CD4-positive, alpha-beta T cell treated with Interleukin-4 for 1 hour (primary cell): ENCODE results near the gene PHLDB1.
"Not testable (repeated sequence)": the region's sequence is repeated elsewhere in the genome, so short reads cannot be mapped to it uniquely, and the experiment has no call there.

Source experiments
- DNase-seq, 2 donors: peaks; one replicate each; pipeline ENCODE4 v3.0.0-alpha.2; 2020 to 2022

The PHLDB1 gene

DNA sequence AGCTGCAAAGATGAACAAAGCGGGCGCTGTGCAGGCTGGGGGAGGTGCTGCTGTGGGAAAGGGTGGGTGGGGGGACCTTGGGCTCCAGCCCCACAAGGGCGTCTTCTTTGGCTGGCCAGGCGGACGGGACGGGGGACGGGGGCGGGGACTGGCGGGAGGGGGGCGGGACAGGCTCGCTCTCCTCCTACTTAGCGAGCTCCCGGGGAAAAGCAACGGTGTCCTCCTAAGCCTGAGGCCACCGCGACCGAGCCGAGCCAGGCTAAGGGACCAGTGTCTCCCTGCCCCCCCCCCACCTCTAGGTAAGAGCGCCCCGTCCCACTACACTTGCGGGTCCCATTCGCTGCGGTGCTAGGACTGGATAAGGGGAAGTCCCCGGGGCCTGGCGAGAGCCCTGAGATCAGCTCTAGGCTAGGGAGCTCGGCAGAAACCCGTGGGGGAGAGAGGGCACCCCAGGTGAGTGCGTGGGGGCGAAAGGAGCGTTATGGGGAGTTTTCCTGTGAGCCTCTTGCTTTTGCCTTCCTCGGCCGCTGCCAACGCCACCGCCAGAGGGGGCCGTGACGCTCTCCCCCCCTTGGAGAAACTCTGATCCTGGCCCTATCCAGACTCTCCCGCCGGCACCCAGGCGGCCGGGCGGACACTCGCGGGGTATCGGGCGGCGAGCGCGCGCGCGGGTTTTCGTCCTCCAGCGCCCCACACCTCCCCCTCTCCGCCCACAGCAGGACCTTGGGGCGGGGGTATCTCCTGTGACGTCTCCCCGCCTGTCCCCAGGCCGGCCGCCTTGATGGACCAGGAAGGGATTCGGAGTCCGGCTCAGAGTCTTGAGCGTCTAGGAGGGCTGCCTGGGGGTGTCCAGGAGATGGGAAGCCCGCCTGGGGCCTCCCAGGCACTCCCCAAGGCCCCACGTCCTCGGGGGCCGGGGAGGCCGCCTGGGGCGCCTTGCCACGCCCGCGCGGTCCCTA is at the start of gene PHLDB1:
Gene PHLDB1, plus strand, starts transcription at position 215 of the 959 bp plus-strand sequence. CDS start 6,222 bp downstream, outside the sequence.
- peak; percentile 56 to 58 for DNase-seq

DNA sequence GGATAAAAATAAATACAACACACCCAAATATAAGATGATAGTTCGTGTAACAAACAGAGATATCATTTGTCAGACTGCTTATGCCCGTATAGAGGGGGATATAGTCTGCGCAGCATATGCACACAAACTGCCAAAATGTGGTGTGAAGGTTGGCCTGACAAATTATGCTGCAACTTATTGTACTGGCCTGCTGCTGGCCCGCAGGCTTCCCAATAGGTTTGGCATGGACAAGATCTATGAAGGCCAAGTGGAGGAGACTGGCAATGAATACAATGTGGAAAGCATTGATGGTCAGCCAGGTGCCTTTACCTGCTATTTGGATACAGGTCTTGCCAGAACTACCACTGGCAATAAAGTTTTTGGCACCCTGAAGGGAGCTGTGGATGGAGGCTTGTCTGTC is 46.6 kb upstream of the PHLDB1 start:
- no peak for DNase-seq

DNA sequence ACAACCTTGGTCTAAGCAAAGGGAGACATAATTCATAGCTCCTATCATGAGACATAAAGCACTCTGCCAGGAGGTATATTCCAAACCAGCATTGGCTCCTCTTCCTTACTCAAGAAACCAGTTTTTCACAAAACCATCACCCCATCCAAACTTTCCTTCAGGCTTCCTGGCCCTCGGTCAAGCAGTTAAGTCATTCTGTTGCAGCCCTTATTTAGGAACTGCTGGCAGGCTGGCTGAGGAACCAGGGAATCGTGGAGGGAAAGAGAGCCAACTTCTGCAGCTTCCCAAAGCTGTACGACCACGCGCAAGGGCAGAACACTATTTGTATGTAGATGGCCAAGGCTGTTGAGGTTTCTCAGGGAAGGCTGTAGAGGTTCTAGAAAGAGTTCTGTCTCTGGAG is 42.4 kb upstream of the PHLDB1 start:
- no peak for DNase-seq

DNA sequence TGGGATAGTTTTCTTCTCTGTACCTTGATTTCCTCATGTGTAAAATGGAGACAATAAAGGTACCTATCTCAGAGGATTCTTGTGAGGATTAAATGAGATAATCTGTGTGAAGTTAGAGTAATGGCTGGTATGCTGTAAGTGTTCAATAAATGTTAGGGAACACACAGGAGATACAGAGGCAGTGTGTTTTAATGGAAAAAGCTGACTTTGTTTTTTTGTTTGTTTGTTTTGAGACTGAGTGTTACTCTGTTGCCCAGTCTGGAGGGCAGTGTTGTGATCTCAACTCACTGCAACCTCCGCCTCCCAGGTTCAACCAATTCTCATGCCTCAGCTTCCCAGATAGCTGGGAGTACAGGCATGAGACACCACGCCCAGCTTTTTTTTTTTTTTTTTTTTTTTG is 37.7 kb upstream of the PHLDB1 start:
- DNase-seq = no peak

DNA sequence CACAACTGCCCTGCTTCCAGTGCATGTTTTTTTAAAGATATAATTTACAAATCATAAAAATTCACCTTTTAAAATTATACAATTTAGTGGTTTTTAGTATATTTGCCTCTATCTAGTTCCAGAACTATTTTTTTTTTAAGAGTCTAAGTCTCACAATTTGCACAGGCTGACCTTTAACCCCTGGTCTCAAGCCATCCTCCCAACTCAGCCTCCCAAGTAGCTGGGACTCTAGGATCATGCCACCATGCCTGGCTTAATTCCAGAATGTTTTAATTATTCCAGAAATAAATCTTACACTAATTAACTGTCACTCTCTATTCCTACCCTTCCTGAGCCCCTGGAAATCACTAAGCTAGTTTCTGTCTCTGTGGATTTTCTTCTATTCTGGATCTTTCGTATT is 36.6 kb upstream of the PHLDB1 start:
- DNase-seq = no peak

DNA sequence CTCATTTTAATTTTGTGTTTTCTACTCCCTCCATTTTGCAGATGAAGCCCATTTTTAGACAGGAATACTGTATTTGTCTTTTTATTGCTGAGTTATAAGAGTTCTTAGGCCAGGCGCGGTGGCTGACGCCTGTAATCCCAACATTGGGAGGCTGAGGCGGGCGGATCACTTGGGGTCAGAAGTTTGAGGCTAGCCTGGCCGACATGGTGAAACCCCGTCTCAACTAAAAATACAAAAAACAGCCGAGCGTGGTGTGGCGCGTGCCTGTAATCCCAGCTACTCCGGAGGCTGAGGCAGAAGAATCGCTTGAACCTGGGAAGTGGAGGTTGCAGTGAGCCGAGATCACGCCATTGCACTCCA is 35.7 kb upstream of the PHLDB1 start:
- DNase-seq = not testable (repeated sequence)

DNA sequence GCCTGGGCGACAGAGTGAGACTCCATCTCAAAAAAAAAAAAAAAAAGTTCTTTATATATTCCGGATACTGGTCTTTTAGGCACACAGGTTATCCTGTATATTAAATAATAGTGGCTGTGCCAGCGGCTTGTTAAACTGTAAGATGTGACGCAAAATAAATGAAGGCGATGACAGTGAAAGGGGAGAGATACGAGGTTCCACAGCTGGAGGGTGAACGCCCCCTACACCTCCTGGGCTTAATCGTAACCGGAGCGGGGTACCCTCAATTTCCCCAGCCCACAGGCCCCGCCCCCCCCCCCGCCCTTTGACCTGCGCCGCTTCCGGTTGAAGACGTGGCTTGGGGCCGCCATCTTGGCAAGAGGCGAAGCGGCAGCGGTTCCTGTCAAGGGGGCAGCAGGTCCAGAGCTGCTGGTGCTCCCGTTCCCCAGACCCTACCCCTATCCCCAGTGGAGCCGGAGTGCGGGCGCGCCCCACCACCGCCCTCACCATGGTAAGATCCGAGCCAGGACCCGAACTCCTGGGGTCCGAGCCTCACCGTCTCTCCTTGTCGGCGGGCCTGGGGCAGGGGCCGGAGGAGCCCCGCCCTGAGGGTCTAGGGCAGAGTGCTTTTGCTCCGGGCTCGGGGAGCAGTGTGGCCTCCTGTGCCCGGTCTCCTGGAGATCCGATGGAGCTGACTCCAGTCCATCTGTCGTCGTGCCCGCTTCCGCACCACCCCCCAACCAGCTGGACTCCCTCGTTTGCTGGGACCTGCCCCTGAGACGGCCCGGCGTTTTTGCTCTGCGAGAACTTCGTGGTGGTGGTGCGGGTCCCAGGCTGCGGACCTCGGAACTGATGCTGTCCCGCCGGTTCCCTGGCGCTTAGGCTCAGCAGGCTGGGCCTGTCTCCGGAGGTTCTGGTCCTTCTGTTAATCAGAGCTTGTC is 35.1 kb upstream of the PHLDB1 start, which contains the start of gene ARCN1:
Gene ARCN1, plus strand, starts transcription at position 349 of the 920 bp plus-strand sequence. Its CDS starts 139 bp downstream, at position 488.
- peak; percentile 85 to 87 for DNase-seq

DNA sequence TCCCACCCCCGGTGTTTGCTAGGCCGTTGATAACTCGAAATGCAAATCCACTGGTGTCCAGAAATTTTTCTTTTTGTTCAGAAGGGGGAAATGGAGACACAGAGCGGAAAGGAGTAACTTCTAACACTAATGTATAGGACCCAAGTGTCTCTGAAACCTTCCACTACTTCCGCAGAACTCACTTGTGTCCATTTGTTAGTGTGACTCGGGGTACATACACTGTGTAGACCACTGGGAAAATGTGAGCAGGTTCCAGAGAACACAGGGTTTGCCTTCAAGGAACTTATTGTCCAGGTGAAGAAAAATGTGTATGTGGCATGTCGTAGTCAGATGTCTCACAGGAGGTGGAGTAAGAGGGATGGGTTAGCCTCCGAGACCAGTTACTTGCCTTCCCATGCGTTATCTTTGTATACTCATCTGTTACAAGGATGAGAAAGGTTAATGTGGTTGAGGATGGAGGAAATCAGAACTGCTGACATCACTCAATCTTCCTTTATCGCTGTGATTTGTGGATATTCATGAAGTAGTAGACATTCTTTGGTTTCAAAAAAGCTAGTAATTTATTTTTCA is 34.3 kb upstream of the PHLDB1 start:
- peak in 1 of 2 donors; percentile 64 for DNase-seq

DNA sequence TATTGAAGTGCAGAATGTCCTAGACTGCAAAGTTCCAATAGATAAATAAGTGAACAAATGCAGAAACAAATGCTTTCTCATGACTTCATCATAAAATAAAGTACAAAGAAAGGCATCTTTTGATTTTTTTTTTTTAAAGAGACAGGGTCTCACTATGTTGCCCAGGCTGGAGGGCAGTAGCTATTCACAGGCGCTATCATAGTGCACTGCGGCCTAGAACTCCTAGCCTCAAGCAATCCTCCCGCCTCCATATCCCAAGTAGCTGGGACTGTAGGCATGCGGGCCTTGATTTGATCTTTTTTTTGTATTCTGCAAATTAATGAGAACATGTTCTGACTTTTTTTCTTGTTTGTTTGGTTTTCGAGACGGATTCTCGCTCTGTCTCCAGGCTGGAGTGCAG is 32.8 kb upstream of the PHLDB1 start:
- DNase-seq = no peak

DNA sequence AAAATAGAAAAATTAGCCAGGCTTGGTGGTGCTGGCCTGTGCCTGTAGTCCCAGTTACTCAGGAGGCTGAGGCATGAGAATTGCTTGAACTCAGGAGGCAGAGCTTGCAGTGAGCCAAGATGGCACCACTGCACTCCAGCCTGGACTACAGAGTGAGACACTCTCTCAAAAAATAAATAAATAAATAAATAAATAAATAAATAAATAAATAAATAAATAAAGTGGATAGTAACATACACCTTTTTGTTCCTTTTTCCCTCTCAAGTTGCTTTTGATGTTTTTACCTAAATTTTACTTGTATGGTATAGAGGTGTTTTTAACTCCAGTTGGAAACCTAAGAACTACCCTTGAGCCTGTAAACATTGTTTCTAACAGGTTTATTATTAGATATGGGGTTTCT is 29.4 kb upstream of the PHLDB1 start:
- DNase-seq = not testable (repeated sequence)

DNA sequence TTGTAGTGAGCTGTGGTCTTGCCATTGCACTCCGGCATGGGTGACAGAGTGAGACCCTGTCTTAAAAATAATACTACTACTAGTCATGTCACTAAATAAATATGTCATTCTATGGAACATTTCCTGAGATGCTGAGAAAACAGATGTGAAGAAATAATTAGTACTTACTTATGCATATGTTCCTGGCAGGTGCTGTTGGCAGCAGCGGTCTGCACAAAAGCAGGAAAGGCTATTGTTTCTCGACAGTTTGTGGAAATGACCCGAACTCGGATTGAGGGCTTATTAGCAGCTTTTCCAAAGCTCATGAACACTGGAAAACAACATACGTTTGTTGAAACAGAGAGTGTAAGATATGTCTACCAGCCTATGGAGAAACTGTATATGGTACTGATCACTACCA is 26.4 kb upstream of the PHLDB1 start:
- DNase-seq = no peak

DNA sequence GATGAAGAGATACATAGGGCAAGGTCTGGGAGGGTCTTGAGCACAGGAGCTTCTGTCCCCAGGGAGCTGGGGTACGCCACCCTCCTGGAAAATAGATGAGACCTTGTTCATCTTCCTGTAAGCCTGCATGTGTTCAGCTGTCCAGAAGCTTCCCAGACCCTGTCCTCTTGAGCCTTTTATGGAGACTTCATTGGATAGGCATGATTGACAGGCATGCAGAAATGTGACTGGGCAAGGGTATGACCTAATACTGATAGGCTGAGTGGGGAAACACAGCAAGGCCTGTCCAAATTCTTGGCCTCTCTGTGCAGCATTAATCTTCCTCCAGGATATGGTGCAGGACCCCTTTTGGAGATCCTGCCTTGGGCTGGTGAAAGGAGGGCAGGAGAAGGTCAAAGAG is 19.5 kb upstream of the PHLDB1 start:
- DNase-seq = no peak

DNA sequence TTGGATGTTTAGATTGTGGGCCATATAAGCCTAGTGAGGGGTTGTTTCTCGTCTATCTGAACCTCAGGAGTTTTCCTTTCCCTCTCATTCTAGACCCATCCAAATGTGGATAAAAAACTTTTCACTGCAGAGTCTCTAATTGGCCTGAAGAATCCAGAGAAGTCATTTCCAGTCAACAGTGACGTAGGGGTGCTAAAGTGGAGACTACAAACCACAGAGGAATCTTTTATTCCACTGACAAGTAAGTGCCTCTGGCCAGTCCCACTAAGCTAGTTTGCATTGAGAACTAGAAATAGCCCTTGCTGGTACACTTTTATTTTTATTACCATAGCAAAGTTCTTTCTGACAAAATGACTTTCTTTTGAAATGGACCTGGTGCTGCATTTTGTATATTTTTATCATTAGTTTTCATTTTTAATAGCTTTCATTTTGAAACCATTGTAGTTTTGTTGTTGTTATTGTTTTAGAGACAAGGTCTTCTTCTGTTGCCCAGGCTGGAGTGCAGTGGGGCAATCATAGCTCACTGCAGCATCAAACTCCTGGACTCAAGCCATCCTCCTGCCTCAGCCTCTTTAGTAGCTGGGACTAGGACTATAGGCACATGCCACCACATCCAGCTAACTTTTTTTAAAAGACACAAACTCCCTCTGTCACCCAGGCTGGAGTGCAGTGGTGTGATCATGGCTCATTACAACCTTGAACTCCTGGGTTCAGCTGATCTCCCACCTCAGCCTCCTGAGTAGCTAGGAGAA is 14.6 kb upstream of the PHLDB1 start:
- DNase-seq = no peak

DNA sequence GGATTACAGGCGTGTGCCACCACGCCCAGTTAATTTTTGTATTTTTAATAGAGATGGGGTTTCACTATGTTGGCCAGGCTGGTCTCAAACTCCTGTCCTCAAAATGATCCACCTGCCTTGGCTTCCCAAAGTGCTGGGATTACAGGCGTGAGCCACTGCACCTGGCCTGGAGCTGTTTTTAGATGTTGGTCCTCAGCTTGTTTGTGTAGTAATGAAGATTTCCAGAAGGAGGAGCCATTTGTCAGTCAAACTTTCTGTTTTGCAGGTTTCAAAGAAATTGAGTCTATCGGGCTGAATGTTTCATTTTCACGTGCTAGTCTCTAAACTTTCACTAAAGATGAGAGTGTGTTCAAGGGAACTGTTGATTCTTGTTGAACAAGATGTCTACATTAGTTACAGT is 12.4 kb upstream of the PHLDB1 start:
- peak in 1 of 2 donors; percentile 80 for DNase-seq

DNA sequence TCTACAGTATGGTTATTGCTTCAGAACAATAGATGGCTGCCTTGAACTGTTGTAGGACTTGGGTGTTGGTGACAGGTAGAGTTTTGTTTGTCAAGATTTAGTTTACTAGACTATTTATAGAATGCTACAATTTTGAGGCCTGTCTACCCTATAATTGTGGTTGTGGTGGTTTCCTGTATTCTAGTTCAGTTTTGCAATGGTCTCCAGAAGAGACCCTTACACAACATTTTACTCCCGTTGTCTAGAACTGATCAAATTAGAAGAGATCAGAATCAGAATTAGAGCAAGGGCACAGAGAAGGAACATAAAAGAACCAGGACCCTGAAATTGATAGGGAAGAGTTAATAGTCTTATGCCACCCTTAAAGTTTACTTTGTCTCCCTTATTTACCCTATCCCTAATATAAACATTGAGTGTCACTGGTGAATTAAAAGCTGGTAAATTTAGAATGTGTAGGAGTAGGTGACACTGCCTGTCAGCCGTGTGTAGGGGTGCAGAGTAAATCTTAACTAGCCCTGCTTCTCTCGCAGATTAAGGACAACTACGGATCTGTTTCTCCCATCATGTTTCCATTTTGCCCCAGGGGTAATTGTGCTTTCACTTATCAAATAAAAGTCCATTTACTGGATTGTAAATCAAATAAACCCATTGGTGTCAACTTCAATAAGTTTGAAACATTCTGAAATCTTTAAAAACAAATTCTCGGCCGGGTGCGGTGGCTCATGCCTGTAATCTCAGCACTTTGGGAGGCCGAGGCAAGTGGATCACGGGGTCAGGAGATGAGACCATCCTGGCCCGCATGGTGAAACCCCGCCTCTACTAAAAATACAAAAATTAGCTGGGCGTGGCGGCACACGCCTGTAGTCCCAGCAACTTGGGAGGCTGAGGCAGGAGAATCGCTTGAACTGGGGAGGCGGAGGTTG is 10.9 kb upstream of the PHLDB1 start:
- no peak for DNase-seq

DNA sequence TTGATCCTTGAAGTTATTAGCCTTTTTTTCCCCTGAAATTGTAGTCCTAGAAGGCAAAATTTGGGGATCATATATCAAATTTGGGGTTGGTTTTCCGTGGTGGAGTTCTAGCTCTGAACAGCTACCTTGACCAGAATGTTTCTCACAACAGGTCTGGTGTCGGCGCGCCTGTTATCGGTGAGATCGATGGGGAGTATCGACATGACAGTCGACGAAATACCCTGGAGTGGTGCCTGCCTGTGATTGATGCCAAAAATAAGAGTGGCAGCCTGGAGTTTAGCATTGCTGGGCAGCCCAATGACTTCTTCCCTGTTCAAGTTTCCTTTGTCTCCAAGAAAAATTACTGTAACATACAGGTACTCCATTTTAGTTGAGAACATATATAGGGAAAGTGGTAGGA is 9.9 kb upstream of the PHLDB1 start:
- DNase-seq = no peak

DNA sequence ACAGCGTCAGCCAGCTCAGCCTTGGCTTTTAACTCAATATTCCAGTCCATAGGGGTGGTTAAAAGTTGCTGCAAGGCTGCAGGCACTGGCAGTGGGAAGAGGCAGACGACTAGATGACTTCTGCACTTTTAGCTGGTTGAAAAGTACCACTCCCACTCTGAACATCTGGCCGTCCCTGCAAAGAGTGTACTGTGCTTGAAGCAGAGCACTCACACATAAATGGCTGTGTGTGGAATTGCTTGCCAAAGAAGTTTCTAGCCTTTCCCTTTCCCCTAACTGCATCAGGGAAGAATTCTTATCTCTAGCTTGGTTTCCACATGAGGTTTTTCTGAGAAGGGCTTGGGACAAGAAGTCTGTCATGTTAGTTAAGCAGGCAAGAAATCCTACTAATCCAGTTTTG is 5.1 kb upstream of the PHLDB1 start:
- no peak for DNase-seq

DNA sequence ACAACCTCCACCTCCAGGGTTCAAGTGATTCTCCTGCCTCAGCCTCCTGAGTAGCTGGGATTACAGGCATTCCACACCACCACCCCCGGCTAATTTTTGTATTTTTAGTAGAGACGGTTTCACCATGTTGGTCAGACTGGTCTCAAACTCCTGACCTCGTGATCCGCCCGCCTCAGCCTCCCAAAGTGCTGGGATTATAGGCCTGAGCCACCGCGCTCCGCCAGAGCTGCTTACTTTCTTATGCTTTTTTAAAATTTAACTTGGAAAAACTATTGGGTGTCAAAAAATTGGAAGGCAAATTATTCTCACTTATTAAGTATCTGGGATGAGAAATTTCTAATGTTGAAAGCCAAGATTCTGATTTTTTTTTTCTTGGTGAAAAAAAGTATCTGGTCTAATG is 3.7 kb upstream of the PHLDB1 start:
- not testable (repeated sequence) for DNase-seq

DNA sequence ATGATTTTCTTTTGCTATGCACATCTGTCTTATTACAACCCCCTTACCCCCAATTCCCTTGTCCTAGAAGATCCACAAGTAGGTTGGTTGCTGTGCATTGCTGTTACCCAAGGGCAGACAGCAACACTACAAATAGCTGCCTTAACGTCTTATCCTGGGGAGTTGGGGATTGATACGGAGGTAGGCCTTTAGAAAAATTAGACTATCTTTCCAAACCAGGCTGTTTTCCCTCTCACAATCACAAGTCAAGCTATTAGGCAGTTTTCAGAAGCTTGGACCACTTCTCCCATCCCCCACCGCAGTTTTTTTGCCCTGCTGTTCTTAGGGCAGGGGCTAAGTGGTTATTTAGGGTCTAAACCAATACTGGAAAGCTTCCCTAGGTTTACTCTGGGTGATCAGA is 2.8 kb upstream of the PHLDB1 start:
- DNase-seq = no peak

DNA sequence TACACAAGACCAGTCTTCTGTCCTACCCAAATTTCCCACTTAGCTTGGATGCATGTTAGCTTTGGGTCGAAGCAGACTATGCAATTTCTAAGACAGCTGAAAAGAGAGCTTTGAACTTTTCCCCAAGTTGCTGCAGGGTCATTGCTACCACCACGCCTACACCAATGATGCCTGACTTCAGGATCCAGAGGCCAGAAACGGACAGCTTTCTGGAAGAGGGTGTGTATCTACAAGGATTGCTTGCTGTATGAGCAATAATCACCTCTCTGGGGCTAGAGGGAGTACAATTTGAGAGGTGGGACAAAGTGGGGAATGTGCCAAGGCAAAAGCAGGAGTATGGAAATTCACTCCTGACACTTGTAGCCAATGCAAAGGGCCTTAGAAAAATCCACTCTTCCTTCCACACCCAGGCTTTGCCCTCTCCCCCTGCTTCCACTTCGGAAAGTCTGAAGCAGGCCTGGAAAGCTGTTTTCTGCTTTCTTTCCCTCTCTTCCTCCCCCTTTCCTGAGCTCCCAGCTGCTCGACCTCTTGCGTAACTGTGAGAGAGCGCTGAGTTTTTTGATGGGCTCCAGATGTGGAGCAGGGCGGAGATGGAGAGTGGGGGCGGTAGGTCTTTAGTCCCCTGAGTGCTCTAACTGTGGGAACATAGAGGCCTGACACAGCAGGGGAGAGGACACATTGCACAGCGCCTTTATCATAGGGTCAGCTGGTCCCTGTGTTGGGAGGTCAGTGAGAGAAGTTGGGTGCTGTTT is 2.1 kb upstream of the PHLDB1 start:
- no peak for DNase-seq
